Ovary (tissue), 3 donors: ENCODE results near the gene IPP.

Experiments
- CTCF ChIP-seq, 3 donors: fragments of 450-650 bp in 2 of 3; fragments of 200-600 bp in 1 of 3; IDR thresholded peaks; one replicate each; pipeline versions ENCODE4 v1.5.1 to v1.8.0; 2016 to 2022; ENCODE audit warnings: antibody characterized with exemption in 3 of 3, mild to moderate bottlenecking in 1 of 3
- POLR2A ChIP-seq: fragments of 450-650 bp; IDR thresholded peaks from one replicate; pipeline ENCODE4 v1.6.1; 2017; ENCODE audit warnings: antibody characterized with exemption, mild to moderate bottlenecking, moderate library complexity
- donor health status: DM: no; HTN: no; CAD: no.

- TF ChIP-seq CTCF (IDR thresholded peaks at IDR 0.05) (no peak), POLR2A (no peak)
Measured at GRCh38 chr1:45682942-45683341, 67.5 kb downstream of the IPP start.
